ENCODE results near the gene GALNT17.

The GALNT17 gene

DNA sequence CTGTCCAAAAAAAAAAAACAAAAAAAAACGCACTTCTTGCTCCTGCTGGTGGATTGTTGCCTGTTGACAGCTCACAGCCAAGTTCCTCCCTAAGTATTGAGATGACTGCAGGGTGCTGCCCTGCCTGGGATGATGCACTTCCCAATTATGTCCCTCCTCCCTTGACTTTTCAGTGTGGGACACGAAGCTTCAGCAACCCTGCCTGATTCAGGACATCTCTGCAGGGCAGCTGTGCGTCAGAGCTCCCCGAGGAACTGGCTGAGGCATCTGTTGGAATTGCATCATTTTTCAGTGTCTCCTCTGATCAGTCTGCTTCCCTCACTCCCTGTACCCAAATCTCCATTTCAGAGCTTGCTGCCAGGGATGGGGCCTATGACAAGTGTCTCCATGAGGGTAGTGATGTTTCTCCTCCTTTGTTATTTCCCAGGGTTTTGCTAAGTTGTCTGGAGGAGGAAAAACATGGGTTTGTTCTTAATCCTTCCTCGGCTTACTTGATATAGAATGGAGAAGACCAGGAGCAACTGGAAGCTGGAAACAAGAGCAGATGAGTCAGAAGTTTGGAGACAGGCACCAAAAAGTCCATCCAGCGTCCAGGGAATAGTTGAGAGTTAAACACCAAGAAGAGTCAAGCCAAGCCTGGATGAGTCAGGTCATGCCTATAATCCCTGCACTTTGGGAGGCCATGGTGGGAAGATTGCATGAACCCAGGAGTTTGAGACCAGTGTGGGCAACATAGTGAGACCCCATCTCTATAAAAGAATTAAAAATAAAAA, 355.1 kb downstream of the GALNT17 start:
- no peak for DNase-seq (ENCODE audit: low read depth, low spot score)
- Histone ChIP-seq H3K9ac (ENCODE audit: insufficient read length, low read depth) (peak overlapping the region; percentile 4), H3K27me3 (ENCODE audit: insufficient read depth, insufficient read length) (no peaks in the 10 kb centered on the region), H3K36me3 (ENCODE audit: insufficient read depth, insufficient read length, low read length) (no peaks in the 10 kb centered on the region), H3K9me3 (ENCODE audit: insufficient read depth, low read length) (no peaks in the 10 kb centered on the region), H3K4me1 (ENCODE audit: insufficient read depth, insufficient read length) (no peaks in the 10 kb centered on the region), H3K4me3 (ENCODE audit: insufficient read length, low read depth) (no peak overlapping the region)
- no peak for TF ChIP-seq YY1 (IDR thresholded peaks at IDR 0.05; ENCODE audit: insufficient read depth, insufficient read length)
- TF ChIP-seq ZNF274 (IDR thresholded peaks at IDR 0.05; ENCODE audit: low read depth, low read length): no peak
- TF ChIP-seq SUZ12 (IDR thresholded peaks at IDR 0.05; ENCODE audit: extremely low read depth, insufficient read depth, insufficient read length): no peak

DNA sequence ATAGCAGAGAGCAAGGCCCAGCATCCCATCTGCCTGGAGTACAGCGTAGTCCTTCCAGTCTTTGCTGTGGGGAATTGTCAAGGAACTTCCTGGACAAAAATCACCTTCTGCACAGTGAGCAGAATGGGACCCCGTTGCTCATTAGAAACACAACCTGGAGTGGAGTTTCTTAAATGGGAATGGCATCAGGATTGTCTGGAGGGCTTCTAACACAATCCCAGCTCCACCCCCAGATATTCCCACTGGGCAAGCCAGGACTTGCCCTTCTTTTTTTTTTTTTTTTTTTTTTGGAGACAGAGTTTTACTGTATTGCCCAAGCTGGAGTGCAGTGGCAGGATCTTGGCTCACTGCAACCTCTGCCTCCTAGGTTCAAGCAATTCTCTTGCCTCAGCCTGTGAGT, 356.4 kb downstream of the GALNT17 start:
- Histone ChIP-seq H3K4me3 (ENCODE audit: insufficient read length, low read depth) (no peak overlapping the region), H3K27me3 (ENCODE audit: insufficient read depth, insufficient read length) (no peaks in the 10 kb centered on the region), H3K9me3 (ENCODE audit: insufficient read depth, low read length) (no peaks in the 10 kb centered on the region), H3K36me3 (ENCODE audit: insufficient read depth, insufficient read length, low read length) (no peaks in the 10 kb centered on the region), H3K4me1 (ENCODE audit: insufficient read depth, insufficient read length) (no peaks in the 10 kb centered on the region), H3K9ac (ENCODE audit: insufficient read length, low read depth) (no peak overlapping the region)
- no peak for DNase-seq (ENCODE audit: low read depth, low spot score)
- TF ChIP-seq YY1 (IDR thresholded peaks at IDR 0.05; ENCODE audit: insufficient read depth, insufficient read length) (no peak), SUZ12 (IDR thresholded peaks at IDR 0.05; ENCODE audit: extremely low read depth, insufficient read depth, insufficient read length) (no peak), ZNF274 (IDR thresholded peaks at IDR 0.05; ENCODE audit: low read depth, low read length) (no peak)

DNA sequence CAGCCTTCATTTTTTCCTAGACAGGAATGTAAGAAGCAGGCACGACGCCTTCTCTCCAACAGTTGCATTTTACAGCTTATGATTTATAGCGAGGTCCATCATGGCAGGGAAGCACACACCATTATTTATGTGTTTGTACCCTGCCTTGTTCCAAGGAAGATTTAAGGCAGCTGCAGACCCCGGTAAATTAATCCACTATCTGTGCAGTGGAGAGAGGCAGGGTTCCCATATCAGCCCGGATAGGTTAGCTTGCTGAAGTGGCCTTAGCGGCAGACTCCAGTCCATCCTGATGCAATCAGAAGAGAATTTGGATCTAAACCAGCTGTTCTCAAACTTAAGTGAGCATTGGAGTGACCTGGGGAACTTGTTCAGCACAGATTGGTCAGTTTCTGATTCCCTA, 359.4 kb downstream of the GALNT17 start:
- Histone ChIP-seq H3K9me3 (ENCODE audit: insufficient read depth, low read length) (no peaks in the 10 kb centered on the region), H3K4me3 (ENCODE audit: insufficient read length, low read depth) (no peak overlapping the region), H3K9ac (ENCODE audit: insufficient read length, low read depth) (no peak overlapping the region), H3K27me3 (ENCODE audit: insufficient read depth, insufficient read length) (no peaks in the 10 kb centered on the region), H3K4me1 (ENCODE audit: insufficient read depth, insufficient read length) (no peaks in the 10 kb centered on the region), H3K36me3 (ENCODE audit: insufficient read depth, insufficient read length, low read length) (no peaks in the 10 kb centered on the region)
- DNase-seq (ENCODE audit: low read depth, low spot score): no peak
- no peak for TF ChIP-seq YY1 (IDR thresholded peaks at IDR 0.05; ENCODE audit: insufficient read depth, insufficient read length)
- no peak for TF ChIP-seq ZNF274 (IDR thresholded peaks at IDR 0.05; ENCODE audit: low read depth, low read length)
- TF ChIP-seq SUZ12 (IDR thresholded peaks at IDR 0.05; ENCODE audit: extremely low read depth, insufficient read depth, insufficient read length): no peak

DNA sequence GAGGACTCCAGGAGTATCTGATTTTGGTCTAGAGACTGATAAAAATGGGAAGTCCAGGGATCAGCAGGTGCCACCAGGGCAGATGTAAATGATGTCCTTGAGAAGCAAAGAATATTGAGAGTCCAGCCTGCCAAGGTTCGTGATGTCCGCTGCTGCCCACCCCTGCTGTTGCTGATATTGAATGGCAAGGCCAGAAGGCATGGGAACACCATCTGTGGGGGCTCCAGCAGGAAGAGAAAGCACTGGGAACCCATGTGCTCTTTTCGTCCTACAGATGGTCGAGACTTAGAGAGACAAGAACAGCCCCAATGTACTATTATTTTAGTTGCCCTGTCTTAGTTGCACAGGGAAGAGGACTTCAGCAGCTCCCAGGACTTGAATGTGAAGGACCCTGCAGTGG, 363.9 kb downstream of the GALNT17 start:
- DNase-seq (ENCODE audit: low read depth, low spot score): no peak
- Histone ChIP-seq H3K4me3 (ENCODE audit: insufficient read length, low read depth) (no peak overlapping the region), H3K4me1 (ENCODE audit: insufficient read depth, insufficient read length) (no peaks in the 10 kb centered on the region), H3K27me3 (ENCODE audit: insufficient read depth, insufficient read length) (no peaks in the 10 kb centered on the region), H3K36me3 (ENCODE audit: insufficient read depth, insufficient read length, low read length) (no peaks in the 10 kb centered on the region), H3K9ac (ENCODE audit: insufficient read length, low read depth) (no peak overlapping the region), H3K9me3 (ENCODE audit: insufficient read depth, low read length) (no peaks in the 10 kb centered on the region)
- TF ChIP-seq ZNF274 (IDR thresholded peaks at IDR 0.05; ENCODE audit: low read depth, low read length): no peak

DNA sequence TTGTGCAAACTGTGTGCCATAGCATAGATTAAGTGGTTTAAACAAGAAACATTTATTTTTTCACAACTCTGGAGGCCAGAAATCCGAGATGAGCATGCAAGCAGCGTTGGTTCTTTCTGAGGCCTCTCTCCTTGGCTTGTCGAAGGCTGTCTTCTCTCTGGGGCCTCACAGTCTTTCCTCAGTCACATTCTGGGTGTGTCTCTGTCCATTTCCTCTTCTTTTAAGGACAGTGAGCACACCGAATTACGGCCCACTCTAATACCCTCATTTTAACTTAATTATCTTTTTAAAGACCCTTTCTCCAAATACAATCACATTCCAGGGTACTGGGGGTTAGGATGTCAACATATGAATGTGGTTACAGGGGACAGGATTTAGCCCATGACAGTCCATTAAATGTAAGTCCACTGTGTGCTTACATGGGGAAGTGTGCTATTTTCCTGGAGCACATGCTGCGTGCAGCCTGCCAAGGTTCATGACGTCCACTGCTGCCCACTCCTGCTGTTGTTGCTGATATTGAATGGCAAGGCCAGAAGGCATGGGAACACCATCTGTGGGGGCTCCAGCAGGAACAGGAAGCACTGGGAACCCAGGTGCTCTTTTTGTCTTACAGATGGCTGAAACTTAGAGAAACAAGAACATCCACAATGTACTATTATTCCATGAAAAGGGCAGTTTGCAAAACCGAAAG, 365.5 kb downstream of the GALNT17 start:
- no peak for DNase-seq (ENCODE audit: low read depth, low spot score)
- no peak overlapping the region for H3K9ac ChIP-seq (ENCODE audit: insufficient read length, low read depth)
- H3K4me1 ChIP-seq (ENCODE audit: insufficient read depth, insufficient read length): no peaks in the 10 kb centered on the region
- no peaks in the 10 kb centered on the region for H3K27me3 ChIP-seq (ENCODE audit: insufficient read depth, insufficient read length)
- no peaks in the 10 kb centered on the region for H3K36me3 ChIP-seq (ENCODE audit: insufficient read depth, insufficient read length, low read length)
- TF ChIP-seq YY1 (IDR thresholded peaks at IDR 0.05; ENCODE audit: insufficient read depth, insufficient read length) (no peak), ZNF274 (IDR thresholded peaks at IDR 0.05; ENCODE audit: low read depth, low read length) (no peak), SUZ12 (IDR thresholded peaks at IDR 0.05; ENCODE audit: extremely low read depth, insufficient read depth, insufficient read length) (no peak)
- H3K9me3 ChIP-seq (ENCODE audit: insufficient read depth, low read length): no peaks in the 10 kb centered on the region
- no peak overlapping the region for H3K4me3 ChIP-seq (ENCODE audit: insufficient read length, low read depth)

DNA sequence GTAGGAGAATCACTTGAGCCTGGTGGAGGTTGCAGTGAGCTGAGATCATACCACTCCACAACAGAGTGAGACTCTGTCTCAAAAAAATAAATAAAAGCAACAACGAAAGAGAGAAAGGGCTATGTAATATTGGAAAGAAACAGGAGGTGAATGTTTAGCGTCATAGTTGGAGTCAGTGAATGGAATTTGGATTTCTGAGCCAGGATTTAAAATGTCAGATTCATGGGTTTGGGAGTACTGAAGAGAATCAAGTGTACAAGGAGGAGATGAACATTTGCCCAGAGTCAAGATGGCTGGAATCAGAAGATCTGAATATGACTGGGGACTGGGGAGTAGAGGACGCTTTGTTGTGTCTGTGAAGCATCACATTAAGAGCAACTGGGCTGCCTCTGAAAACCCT, 366.4 kb downstream of the GALNT17 start:
- no peak for DNase-seq (ENCODE audit: low read depth, low spot score)
- no peak overlapping the region for H3K4me3 ChIP-seq (ENCODE audit: insufficient read length, low read depth)
- H3K9ac ChIP-seq (ENCODE audit: insufficient read length, low read depth): no peak overlapping the region
- TF ChIP-seq YY1 (IDR thresholded peaks at IDR 0.05; ENCODE audit: insufficient read depth, insufficient read length) (no peak), SUZ12 (IDR thresholded peaks at IDR 0.05; ENCODE audit: extremely low read depth, insufficient read depth, insufficient read length) (no peak), ZNF274 (IDR thresholded peaks at IDR 0.05; ENCODE audit: low read depth, low read length) (no peak)
- H3K9me3 ChIP-seq (ENCODE audit: insufficient read depth, low read length): no peaks in the 10 kb centered on the region
- H3K36me3 ChIP-seq (ENCODE audit: insufficient read depth, insufficient read length, low read length): no peaks in the 10 kb centered on the region
- H3K27me3 ChIP-seq (ENCODE audit: insufficient read depth, insufficient read length): no peaks in the 10 kb centered on the region
- H3K4me1 ChIP-seq (ENCODE audit: insufficient read depth, insufficient read length): no peaks in the 10 kb centered on the region

DNA sequence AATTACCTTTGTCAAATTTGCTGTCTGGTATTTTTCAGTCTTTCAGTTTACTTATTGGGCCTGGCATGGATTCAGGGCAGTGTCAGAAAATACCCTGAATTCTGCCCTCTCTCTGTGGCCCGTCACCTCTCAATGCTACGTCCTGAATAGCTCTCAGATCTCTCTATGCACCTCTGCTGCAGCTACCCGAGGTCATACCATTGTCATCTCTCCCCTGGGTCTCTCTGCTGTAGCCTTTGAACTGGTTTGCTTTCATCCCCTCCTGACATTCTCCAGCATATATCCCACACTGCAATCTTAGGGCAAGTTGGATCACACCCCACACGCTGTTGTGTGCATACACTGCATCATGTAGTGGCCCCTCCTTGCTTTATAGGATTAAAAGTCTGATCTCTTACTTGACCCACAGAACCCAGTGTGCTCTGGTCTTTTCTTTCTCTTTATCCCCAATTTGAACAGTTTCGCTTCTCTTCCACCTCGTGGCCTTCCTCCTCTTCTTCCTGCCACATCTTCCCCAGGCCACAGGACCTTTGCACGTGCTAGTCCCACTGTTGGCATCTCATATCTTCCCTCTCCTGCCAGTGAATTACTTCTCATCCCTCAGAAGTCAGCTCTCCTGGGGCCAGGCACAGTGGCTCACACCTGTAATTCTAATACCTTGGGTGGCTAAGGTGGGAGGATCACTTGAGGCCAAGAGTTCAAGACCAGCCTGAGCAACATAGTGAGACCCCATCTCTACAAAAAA, 372.9 kb downstream of the GALNT17 start:
- Histone ChIP-seq H3K9me3 (ENCODE audit: insufficient read depth, low read length) (no peaks in the 10 kb centered on the region), H3K27me3 (ENCODE audit: insufficient read depth, insufficient read length) (no peaks in the 10 kb centered on the region), H3K4me3 (ENCODE audit: insufficient read length, low read depth) (no peak overlapping the region), H3K36me3 (ENCODE audit: insufficient read depth, insufficient read length, low read length) (no peaks in the 10 kb centered on the region), H3K4me1 (ENCODE audit: insufficient read depth, insufficient read length) (peaks cover 3% of the 10 kb centered on the region), H3K9ac (ENCODE audit: insufficient read length, low read depth) (no peak overlapping the region)
- no peak for DNase-seq (ENCODE audit: low read depth, low spot score)
- TF ChIP-seq ZNF274 (IDR thresholded peaks at IDR 0.05; ENCODE audit: low read depth, low read length) (no peak), SUZ12 (IDR thresholded peaks at IDR 0.05; ENCODE audit: extremely low read depth, insufficient read depth, insufficient read length) (no peak), YY1 (IDR thresholded peaks at IDR 0.05; ENCODE audit: insufficient read depth, insufficient read length) (no peak)
